Stimulated activated CD4-positive, alpha-beta T cell treated with anti-CD3 and anti-CD28 coated beads, Interleukin-12 subunit alpha, Interleukin-12 subunit beta, amount 100 ng/mL, for 4 hours (primary cell): Measurements from ENCODE around the gene PEX19.
"Not testable (repeated sequence)": the region's sequence is repeated elsewhere in the genome, so short reads cannot be mapped to it uniquely, and the experiment has no call there.

Source experiments
- DNase-seq: peaks from one replicate; pipeline ENCODE4 v3.0.0-alpha.2; 2020

The PEX19 gene

GRCh38 chr1:160284782-160285344 lies at the start of gene PEX19:
TSS of gene PEX19 (minus strand) at chr1:160285133. CDS start at chr1:160285124, 9 bp downstream.
- peak; percentile 89 for DNase-seq

GRCh38 chr1:160332516-160332915 lies 47.6 kb upstream of the PEX19 start:
- DNase-seq, result no peak

- DNase-seq, result no peak
Observed at GRCh38 chr1:160330119-160330518, 45.2 kb upstream of the PEX19 start.

- no peak for DNase-seq
Observed at GRCh38 chr1:160328184-160328583, 43.3 kb upstream of the PEX19 start.

GRCh38 chr1:160326418-160326817 lies 41.5 kb upstream of the PEX19 start:
- no peak for DNase-seq

- no peak for DNase-seq
Observed at GRCh38 chr1:160325252-160325651, 40.3 kb upstream of the PEX19 start.

GRCh38 chr1:160322831-160323230 lies 37.9 kb upstream of the PEX19 start:
- DNase-seq, result no peak

GRCh38 chr1:160315359-160315758 lies 30.4 kb upstream of the PEX19 start:
- no peak for DNase-seq

- DNase-seq, result no peak
Observed at GRCh38 chr1:160309571-160309970, 24.6 kb upstream of the PEX19 start.

- no peak for DNase-seq
Observed at GRCh38 chr1:160309185-160309557, 24.2 kb upstream of the PEX19 start.

GRCh38 chr1:160308451-160309184 lies 23.7 kb upstream of the PEX19 start:
- no peak for DNase-seq

GRCh38 chr1:160307118-160307791 lies 22.3 kb upstream of the PEX19 start:
- DNase-seq, result no peak

GRCh38 chr1:160300173-160300572 lies 15.2 kb upstream of the PEX19 start:
- no peak for DNase-seq

GRCh38 chr1:160296036-160296435 lies 11.1 kb upstream of the PEX19 start:
- no peak for DNase-seq

GRCh38 chr1:160293020-160293968 lies 8.4 kb upstream of the PEX19 start:
- DNase-seq, result no peak

GRCh38 chr1:160291248-160292220 lies 6.6 kb upstream of the PEX19 start:
- DNase-seq, result peak; percentile 45

- not testable (repeated sequence) for DNase-seq
Observed at GRCh38 chr1:160287769-160288168, 2.8 kb upstream of the PEX19 start.

- DNase-seq, result no peak
Observed at GRCh38 chr1:160285506-160285905, 573 bp upstream of the PEX19 start.

- DNase-seq, result no peak
Observed at GRCh38 chr1:160284220-160284781, 632 bp downstream of the PEX19 start.

- no peak for DNase-seq
Observed at GRCh38 chr1:160282807-160283206, 2.1 kb downstream of the PEX19 start.

- DNase-seq, result no peak
Observed at GRCh38 chr1:160277987-160278386, 6.9 kb downstream of the PEX19 start.
